GM19099 (cell line): ENCODE data around the gene SCARF2.

ENCODE experiments used
- POLR2A ChIP-seq: IDR thresholded peaks from 3 replicates; pipeline ENCODE4 v1.6.1; 2011; ENCODE audit warnings: low read depth; ENCODE audit not compliant: insufficient read length; ENCODE audit errors: extremely low read depth

Gene SCARF2, protein sequence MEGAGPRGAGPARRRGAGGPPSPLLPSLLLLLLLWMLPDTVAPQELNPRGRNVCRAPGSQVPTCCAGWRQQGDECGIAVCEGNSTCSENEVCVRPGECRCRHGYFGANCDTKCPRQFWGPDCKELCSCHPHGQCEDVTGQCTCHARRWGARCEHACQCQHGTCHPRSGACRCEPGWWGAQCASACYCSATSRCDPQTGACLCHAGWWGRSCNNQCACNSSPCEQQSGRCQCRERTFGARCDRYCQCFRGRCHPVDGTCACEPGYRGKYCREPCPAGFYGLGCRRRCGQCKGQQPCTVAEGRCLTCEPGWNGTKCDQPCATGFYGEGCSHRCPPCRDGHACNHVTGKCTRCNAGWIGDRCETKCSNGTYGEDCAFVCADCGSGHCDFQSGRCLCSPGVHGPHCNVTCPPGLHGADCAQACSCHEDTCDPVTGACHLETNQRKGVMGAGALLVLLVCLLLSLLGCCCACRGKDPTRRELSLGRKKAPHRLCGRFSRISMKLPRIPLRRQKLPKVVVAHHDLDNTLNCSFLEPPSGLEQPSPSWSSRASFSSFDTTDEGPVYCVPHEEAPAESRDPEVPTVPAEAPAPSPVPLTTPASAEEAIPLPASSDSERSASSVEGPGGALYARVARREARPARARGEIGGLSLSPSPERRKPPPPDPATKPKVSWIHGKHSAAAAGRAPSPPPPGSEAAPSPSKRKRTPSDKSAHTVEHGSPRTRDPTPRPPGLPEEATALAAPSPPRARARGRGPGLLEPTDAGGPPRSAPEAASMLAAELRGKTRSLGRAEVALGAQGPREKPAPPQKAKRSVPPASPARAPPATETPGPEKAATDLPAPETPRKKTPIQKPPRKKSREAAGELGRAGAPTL

DNA sequence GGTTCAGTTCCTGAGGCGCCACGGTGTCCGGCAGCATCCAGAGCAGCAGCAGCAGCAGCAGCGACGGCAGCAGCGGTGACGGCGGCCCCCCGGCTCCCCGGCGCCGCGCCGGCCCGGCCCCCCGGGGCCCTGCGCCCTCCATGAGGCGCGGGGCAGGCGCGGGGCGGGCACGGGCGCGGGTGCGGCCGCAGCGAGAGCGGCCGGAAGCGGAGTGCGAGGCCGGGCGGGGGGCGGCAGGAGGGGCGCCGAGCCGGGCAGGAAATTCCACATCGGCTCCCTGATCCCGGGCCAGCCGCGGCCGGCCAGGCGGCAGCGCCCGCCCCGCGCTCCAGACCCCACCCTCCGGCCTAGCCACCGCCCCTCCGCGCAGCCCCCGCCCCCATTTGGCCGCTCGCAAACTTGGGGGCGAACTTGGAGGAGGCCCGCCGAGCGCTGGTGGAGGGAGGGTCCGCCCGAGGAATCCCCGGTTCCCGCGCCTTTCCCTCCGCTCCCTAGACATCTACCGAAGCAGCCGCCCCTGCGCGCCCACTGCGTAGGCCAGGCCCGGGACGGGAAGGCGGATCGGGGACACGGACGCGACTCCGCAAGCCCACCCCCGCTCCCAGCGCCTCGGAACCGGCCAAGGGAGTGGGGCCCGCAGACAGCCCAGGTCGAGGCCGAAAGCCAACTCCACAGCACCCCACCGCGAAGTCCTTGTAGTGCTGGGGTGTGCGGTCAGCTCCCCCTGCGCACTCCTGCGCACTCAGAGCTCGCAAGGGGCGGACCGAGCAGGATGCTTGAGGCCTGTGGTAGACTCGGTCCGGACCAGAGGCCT lies at the start of gene SCARF2:
SCARF2 (minus strand) TSS at position 213 of the 814 bp plus-strand sequence; CDS start at position 142, 71 bp downstream.
- TF ChIP-seq POLR2A: no peak

DNA sequence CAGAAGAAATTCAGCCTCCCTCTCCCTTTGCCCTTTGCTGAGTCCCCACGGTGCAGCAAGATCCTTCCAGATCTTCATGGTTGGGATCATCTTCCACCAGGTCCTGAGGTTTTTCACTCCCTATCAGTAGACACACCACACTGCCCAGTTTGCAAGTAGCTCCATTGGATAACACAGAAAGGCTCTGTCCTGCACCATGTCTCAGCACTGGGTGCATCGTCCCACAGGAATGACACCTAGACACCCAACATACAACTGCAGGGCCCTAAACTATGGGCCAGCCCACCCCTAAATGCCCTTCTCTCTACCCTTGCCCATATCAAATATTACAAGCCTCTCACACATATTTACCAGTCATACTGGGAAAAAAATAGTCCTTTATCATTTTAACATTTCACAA lies 48.6 kb upstream of the SCARF2 start:
- TF ChIP-seq POLR2A: no peak

DNA sequence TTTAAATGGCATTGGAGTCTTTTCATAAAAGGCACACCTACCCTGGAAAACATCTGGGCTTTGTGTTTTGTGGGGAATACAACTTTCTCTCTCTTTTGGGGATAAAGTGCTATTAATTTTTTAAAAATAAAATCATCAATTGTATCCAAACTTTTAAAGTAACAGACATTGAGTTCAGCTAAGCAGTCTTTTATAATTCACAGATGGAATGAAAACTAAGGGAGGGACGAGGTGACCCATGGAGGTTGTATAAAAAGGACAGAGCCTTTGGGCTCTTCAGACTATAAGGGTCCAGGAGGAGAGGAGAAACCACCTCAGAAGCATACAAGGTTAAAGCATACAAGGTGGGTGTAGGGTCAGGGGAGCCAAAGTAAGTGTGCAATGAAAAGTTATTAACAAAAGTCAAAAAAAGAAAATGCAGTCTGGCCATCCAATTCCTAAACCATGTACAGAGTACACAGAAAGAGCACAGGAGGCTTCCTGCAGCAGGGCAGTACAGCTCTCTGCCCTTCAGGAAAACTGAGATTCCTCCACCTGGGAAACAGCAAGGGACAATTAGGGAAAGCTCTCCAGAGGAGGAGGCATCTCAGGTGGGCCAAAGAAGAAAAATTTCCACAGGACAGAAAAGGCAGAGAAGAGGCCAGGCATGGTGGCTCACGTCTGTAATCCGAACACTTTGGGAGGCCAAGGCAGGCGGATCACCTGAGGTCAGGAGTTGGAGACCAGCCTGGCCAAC lies 47.5 kb upstream of the SCARF2 start:
- no peak for TF ChIP-seq POLR2A

DNA sequence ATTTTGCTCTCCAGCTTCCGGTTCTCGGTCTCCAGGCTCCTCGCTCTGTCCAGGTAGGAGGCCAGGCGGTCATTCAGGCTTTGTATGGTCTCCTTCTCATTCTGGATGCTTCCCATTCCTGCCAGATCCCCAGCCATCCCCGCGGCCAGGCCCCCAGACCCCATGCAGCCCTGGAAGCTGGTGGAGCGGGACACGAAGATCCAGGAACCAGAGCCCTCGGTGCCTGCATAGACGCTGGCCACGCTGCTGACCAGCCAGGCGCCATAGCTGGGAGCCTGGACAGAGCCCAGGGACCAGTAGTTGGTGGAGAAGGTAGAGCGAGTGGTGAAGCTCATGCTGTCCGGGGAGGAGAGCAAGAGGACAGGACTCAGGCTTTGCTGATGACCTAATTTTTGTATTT lies 46.1 kb upstream of the SCARF2 start:
- no peak for TF ChIP-seq POLR2A

DNA sequence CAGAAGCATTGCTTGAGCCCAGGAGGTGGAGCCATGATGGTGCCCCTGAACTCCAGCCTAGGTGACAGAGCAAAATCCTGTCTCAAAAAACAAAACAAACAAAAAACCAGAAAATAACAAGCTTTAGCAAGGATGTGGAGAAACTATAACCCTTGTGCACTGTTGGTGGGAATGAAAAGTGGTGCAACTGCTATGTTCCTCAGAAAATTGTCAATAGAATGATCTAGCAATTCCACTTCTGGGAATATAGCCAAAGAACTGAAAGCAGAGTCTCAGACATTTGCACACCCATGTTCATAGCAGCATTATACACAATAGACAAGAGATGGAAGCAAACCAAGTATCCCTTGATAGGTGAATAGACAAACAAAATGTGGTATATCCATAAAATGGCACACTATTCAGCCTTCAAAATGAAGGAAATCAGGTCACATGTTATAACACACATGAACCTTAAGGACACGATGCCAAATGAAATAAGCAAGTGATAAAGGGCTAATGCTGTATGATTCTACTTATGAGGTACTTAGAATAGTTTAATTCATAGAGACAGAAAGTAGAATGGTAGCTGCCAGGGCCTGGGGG lies 42.1 kb upstream of the SCARF2 start:
- TF ChIP-seq POLR2A: no peak

DNA sequence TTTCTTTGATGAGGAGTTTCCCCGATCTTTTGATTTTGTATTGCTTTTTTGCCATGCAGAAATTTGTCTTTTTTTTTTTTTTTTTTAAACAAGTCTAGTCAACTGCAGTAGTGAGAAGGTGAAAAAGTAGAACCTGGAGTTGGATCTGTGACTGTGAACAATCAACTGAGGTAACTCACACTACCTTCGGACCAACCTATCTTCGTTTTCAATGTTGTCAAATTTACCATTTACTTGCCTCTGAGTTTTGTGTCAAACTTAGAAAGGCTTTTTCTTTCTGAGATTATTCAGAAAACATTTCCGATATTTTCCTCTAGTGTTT lies 37.5 kb upstream of the SCARF2 start:
- no peak for TF ChIP-seq POLR2A

DNA sequence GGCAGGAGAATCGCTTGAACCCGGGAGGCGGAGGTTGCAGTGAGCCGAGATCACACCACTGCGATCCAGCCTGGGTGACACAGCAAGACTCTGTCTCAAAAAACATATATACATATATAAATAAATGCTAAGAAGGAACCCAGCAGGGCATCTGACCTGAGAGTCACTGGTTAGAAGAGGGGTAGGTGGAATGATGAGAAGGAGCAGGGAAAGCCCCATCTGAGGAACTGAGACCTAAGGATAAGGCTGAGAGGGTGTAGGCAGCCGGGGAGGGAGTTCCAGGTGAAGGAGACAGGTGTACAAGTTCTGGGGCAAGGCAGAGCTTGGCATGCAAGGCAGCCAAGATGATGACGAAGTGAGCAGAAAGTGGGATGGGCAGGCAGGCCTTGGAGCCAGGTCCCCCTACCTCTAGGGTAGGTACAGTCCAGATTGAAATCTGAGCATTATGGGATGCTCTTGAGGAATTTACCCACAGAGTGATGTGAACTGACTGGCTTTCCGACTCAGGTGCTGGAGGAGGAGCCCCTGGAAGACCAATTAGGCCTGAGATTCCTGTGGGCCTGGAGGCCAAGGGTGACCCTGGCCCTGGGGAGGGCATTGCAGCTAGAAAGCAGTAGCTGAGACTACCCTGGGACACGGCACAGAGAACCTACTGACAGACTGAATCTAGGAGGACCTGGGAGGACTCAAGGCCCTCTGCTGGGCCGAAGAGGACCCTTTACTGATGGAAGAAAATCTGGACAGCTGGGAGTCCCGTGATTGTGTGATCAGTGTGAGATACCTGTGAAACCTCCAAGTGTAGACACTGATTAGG lies 35.2 kb upstream of the SCARF2 start:
- no peak for TF ChIP-seq POLR2A

DNA sequence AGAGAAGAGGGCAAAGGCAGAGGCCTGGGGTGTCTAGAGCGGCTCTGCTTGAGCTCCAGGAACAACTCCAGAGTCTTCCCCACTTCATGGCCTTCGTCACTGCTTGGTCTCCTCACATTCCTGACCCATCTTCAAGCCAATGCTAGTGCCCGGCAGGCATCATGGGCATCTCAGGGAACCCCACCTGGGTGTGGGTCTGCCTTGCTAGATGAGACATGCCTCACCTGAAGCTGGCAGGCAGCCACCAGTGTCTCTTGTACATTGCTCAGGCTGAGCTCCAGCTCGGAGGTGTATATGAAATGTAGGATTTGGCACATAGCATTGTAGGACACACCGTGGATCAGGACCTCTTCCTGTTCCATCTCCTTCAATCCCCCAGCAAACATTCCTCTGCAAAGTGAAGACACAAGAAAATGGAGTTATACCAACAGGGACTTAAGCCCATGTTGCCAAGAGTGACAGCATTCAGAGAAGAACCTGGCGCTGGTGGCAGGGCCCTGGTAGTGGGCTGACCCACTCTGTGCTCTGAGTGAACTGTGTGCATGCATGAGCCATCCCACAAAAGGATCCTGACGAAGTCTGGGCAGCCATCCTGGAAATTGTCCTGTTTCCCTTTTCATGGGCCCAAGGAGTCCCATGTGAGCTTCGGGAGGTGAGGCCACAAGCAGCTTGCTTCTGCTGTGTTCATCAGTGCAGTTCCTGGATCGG lies 33.7 kb upstream of the SCARF2 start:
- no peak for TF ChIP-seq POLR2A

DNA sequence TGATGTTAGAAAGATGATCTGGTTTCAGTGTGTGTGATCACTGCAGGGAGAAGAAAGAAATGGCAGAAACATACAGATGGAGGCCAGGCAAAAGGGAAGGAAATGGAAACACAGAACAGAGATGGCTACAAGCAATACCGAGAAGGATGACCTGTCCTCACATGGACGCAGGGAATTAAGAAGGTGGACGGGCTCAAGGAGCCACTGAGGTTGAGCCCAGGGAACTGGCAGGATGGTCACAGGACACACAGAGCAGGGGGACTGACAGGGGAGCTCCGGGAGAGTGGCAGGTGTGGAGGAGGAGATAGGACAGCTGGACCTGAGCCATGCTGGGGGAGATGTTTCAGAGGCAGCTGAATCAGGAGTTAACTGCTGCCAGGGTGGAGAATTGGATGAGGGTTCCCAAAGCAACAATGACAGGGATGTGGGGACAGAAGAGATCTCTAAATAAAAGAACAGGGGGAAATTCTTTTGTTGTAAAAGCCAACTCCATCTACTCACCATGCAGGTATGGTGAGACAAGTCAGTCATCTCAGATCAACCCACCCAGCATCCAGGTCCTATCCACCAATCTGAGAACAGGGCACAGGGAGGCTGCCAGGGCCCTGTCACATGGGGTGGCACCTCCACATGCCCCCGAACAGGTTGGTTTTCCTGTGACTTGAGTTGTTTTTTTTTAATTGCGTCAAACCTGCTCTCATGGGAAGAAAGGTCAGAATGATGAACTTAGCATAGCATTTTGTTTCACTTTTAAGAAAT lies 31.7 kb upstream of the SCARF2 start:
- TF ChIP-seq POLR2A: no peak

DNA sequence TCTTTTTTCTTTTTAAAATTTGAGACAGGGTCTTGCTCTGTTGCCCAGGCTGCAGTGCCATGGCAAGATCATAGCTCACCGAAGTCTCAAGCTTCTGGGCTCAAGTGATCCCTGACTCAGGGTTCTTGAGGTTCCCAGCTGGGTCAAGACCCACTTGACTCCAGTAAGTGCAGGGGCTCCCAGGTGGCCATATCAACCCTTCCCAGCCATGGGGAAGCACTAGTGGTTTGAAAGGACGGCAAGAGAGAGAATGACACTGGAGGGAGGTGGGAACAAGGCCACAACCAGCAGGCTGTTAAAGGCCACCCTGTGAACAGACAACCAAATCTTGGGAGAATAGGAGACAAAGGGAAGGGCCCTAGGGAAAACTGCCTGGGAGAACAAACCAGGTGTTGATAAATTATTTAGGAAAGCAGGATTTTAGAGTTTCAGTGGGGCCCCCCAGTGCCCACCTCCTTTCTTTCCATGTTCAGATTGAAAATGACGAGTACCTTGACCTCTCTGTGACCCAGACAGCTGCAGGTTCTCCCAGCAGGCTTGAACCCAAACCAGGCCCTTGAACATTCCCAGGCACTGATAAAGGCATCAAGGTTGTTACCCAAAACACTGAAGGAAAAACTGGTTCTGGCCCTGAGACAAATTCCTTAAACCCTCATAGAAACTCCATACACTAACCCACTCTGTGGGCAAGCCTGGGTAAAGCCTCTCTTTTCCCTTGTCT lies 29.2 kb upstream of the SCARF2 start:
- no peak for TF ChIP-seq POLR2A

DNA sequence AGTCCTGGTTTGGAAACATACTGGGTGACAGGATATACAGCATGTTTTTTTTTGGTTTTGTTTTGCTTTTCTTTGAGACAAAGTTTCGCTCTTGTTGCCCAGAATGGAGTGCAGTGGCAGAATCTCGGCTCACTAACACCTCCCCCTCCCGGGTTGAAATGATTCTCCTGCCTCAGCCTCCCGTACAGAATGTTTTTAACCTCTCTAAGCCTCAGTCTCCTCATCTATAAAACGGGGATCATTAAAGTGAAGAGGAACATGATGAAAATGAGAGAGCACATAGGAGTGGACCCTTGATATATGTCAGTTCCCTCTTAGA lies 28.1 kb upstream of the SCARF2 start:
- no peak for TF ChIP-seq POLR2A
